ENCODE results near the gene ZNF160.
"Not testable (repeated sequence)": the region's sequence is repeated elsewhere in the genome, so short reads cannot be mapped to it uniquely, and the experiment has no call there.

ZNF160 gene

GRCh38 chr19:53103234-53104203 is at the start of gene ZNF160:
ZNF160 (minus strand) TSS chr19:53103422; CDS start chr19:53086276, 17,146 bp downstream.
- DNase-seq = peak; percentile 91

- no peak for DNase-seq
Measured at GRCh38 chr19:53147645-53148044, 44.4 kb upstream of the ZNF160 start.

GRCh38 chr19:53140351-53140750 is 37.1 kb upstream of the ZNF160 start:
- no peak for DNase-seq

GRCh38 chr19:53136432-53136831 is 33.2 kb upstream of the ZNF160 start:
- no peak for DNase-seq

GRCh38 chr19:53132141-53132991 is 29.1 kb upstream of the ZNF160 start, which contains the start of gene ZNF415:
ZNF415 (minus strand) TSS chr19:53132910; CDS start chr19:53122676, 10,234 bp downstream.
- DNase-seq = no peak

GRCh38 chr19:53131727-53132126 is 28.5 kb upstream of the ZNF160 start:
- DNase-seq = no peak

- no peak for DNase-seq
Measured at GRCh38 chr19:53131085-53131590, 27.9 kb upstream of the ZNF160 start.

GRCh38 chr19:53130506-53130905 is 27.3 kb upstream of the ZNF160 start:
- DNase-seq = no peak

GRCh38 chr19:53126733-53127526 is 23.7 kb upstream of the ZNF160 start:
- not testable (repeated sequence) for DNase-seq

GRCh38 chr19:53123400-53123799 is 20.2 kb upstream of the ZNF160 start:
- no peak for DNase-seq

- DNase-seq = no peak
Measured at GRCh38 chr19:53112286-53112685, 9.1 kb upstream of the ZNF160 start.

GRCh38 chr19:53109527-53109926 is 6.3 kb upstream of the ZNF160 start:
- no peak for DNase-seq

- no peak for DNase-seq
Measured at GRCh38 chr19:53102756-53103233, 427 bp downstream of the ZNF160 start.

- DNase-seq = no peak
Measured at GRCh38 chr19:53102206-53102755, 941 bp downstream of the ZNF160 start.

GRCh38 chr19:53101518-53101917 is 1.7 kb downstream of the ZNF160 start:
- DNase-seq = no peak

- DNase-seq = not testable (repeated sequence)
Measured at GRCh38 chr19:53098570-53098969, 4.7 kb downstream of the ZNF160 start.

GRCh38 chr19:53096982-53097690 is 6.1 kb downstream of the ZNF160 start:
- not testable (repeated sequence) for DNase-seq

- DNase-seq = not testable (repeated sequence)
Measured at GRCh38 chr19:53096579-53096978, 6.6 kb downstream of the ZNF160 start.

- no peak for DNase-seq
Measured at GRCh38 chr19:53094754-53095575, 8.3 kb downstream of the ZNF160 start.

GRCh38 chr19:53092723-53093122 is 10.5 kb downstream of the ZNF160 start:
- no peak for DNase-seq
